H9 (cell line): ENCODE results near the gene ACOT2. TPM values are rescaled to one million over a fixed set of nuclear protein-coding genes. Genes with fewer than 3 reads are reported as not detected.
"Not testable (repeated sequence)": the region's sequence is repeated elsewhere in the genome, so short reads cannot be mapped to it uniquely, and the experiment has no call there.

Source experiments
- DNase-seq: peaks from one replicate; pipeline ENCODE4 v3.0.0-alpha.2; 2017
- H2AFZ ChIP-seq: one replicate; pipeline ENCODE4 v1.6.1; 2013; ENCODE audit warnings: mild to moderate bottlenecking, low read length, control low read depth, moderate library complexity
- H2AK5ac ChIP-seq: 2 replicates; pipeline ENCODE4 v1.6.1; 2013; ENCODE audit warnings: low read length, control low read depth, mixed read lengths; ENCODE audit not compliant: insufficient read length
- H2BK120ac ChIP-seq: one replicate; pipeline ENCODE4 v1.6.1; 2013; ENCODE audit warnings: low read depth, mild to moderate bottlenecking, low read length, control low read depth, inconsistent platforms; ENCODE audit not compliant: poor library complexity, severe bottlenecking
- H2BK12ac ChIP-seq: 2 replicates; pipeline ENCODE4 v1.6.1; 2013; ENCODE audit warnings: low read length, control low read depth, mixed read lengths, low read depth; ENCODE audit not compliant: insufficient read length
- H2BK15ac ChIP-seq: 2 replicates; pipeline ENCODE4 v1.6.1; 2013; ENCODE audit warnings: low read depth, low read length, control low read depth
- H2BK20ac ChIP-seq: one replicate; pipeline ENCODE4 v1.6.1; 2013; ENCODE audit warnings: low read depth, mild to moderate bottlenecking, low read length, control low read depth, inconsistent platforms; ENCODE audit not compliant: poor library complexity, severe bottlenecking
- H2BK5ac ChIP-seq: 2 replicates; pipeline ENCODE4 v1.6.1; 2013; ENCODE audit warnings: low read length, control low read depth, mixed read lengths; ENCODE audit not compliant: insufficient read length
- H3K14ac ChIP-seq: 2 replicates; pipeline ENCODE4 v1.6.1; 2013; ENCODE audit warnings: low read length, control low read depth; ENCODE audit not compliant: insufficient read depth
- H3K18ac ChIP-seq: 2 replicates; pipeline ENCODE4 v1.6.1; 2013; ENCODE audit warnings: low read depth, mild to moderate bottlenecking, mixed read lengths, low read length, control low read depth; ENCODE audit not compliant: insufficient read length
- H3K23ac ChIP-seq: 2 replicates; pipeline ENCODE4 v1.6.1; 2013; ENCODE audit warnings: low read length, control low read depth, mixed read lengths, low read depth; ENCODE audit not compliant: insufficient read length
- H3K23me2 ChIP-seq: 2 replicates; pipeline ENCODE4 v1.6.1; 2013; ENCODE audit warnings: low read depth, mild to moderate bottlenecking, mixed read lengths, low read length, control low read depth; ENCODE audit not compliant: insufficient read length, poor library complexity, severe bottlenecking
- H3K27ac ChIP-seq: 2 replicates; pipeline ENCODE4 v1.5.1; 2013; ENCODE audit warnings: low read length, control low read depth, mixed read lengths, low read depth; ENCODE audit not compliant: insufficient read length
- H3K27me3 ChIP-seq: 2 replicates; pipeline ENCODE4 v1.6.1; 2013; ENCODE audit warnings: low read length, control low read depth, inconsistent platforms; ENCODE audit not compliant: insufficient read depth
- H3K4ac ChIP-seq: 2 replicates; pipeline ENCODE4 v1.6.1; 2013; ENCODE audit warnings: low read depth, mild to moderate bottlenecking, control low read depth, inconsistent platforms, low read length, moderate library complexity
- H3K4me1 ChIP-seq: 2 replicates; pipeline ENCODE4 v1.6.1; 2013; ENCODE audit warnings: low read length, control low read depth, inconsistent platforms; ENCODE audit not compliant: insufficient read depth
- H3K4me2 ChIP-seq: 2 replicates; pipeline ENCODE4 v1.6.1; 2013; ENCODE audit warnings: low read length, control low read depth, mixed read lengths; ENCODE audit not compliant: insufficient read length, insufficient read depth
- H3K56ac ChIP-seq: 2 replicates; pipeline ENCODE4 v1.6.1; 2013; ENCODE audit warnings: low read depth, mild to moderate bottlenecking, mixed read lengths, low read length, control low read depth; ENCODE audit not compliant: insufficient read length
- H3K79me1 ChIP-seq: 2 replicates; pipeline ENCODE4 v1.6.1; 2013; ENCODE audit warnings: low read depth, mild to moderate bottlenecking, moderate library complexity, low read length, control low read depth, inconsistent platforms; ENCODE audit not compliant: insufficient read depth, poor library complexity, severe bottlenecking
- H3K79me2 ChIP-seq: 2 replicates; pipeline ENCODE4 v1.6.1; 2013; ENCODE audit warnings: low read length, control low read depth, inconsistent platforms; ENCODE audit not compliant: insufficient read depth
- H3K9ac ChIP-seq: 2 replicates; pipeline ENCODE4 v1.6.1; 2013; ENCODE audit warnings: low read length, control low read depth, mixed read lengths; ENCODE audit not compliant: insufficient read length; ENCODE audit errors: extremely low read depth
- H3K9me3 ChIP-seq: one replicate; pipeline ENCODE4 v1.6.1; 2013; ENCODE audit warnings: low read depth, low read length, inconsistent platforms; ENCODE audit not compliant: control insufficient read depth
- H3T11ph ChIP-seq: one replicate; pipeline ENCODE4 v1.6.1; 2013; ENCODE audit warnings: mild to moderate bottlenecking, low read length, control low read depth, inconsistent platforms
- H4K20me1 ChIP-seq: one replicate; pipeline ENCODE4 v1.6.1; 2013; ENCODE audit not compliant: control insufficient read depth, insufficient read length, insufficient read depth
- H4K5ac ChIP-seq: 2 replicates; pipeline ENCODE4 v1.6.1; 2013; ENCODE audit warnings: low read depth, mild to moderate bottlenecking, mixed read lengths, low read length, control low read depth; ENCODE audit not compliant: insufficient read length
- H4K8ac ChIP-seq: replicated peaks from 2 replicates; pipeline ENCODE4 v1.6.1; 2013; ENCODE audit warnings: low read length, control low read depth, mixed read lengths, low read depth; ENCODE audit not compliant: insufficient read length
- H4K91ac ChIP-seq: 2 replicates; pipeline ENCODE4 v1.6.1; 2013; ENCODE audit warnings: low read depth, mild to moderate bottlenecking, moderate library complexity, mixed read lengths, low read length, control low read depth; ENCODE audit not compliant: insufficient read length
- H3K27ac Mint-ChIP-seq, 3 experiments: 2 replicates in 2 of 3; 3 replicates in 1 of 3; pipeline ENCODE4 v1.8.0; 2020 to 2021; ENCODE audit warnings: mixed read lengths in 3 of 3, mild to moderate bottlenecking in 1 of 3, moderate library complexity in 1 of 3
- H3K27me3 Mint-ChIP-seq: 2 replicates; pipeline ENCODE4 v1.8.0; 2021; ENCODE audit warnings: low read depth, mild to moderate bottlenecking, moderate library complexity, mixed read lengths
- H3K36me3 Mint-ChIP-seq, 3 experiments: 2 replicates in 2 of 3; 3 replicates in 1 of 3; pipeline ENCODE4 v1.8.0; 2020 to 2021; ENCODE audit warnings: low read depth in 3 of 3, mixed read lengths in 3 of 3; ENCODE audit not compliant: insufficient read depth in 1 of 3
- H3K4me1 Mint-ChIP-seq, 2 experiments: 2 replicates each; pipeline ENCODE4 v1.8.0; 2020; ENCODE audit warnings: mixed read lengths in 2 of 2
- H3K4me3 Mint-ChIP-seq, 2 experiments: 2 replicates in 1 of 2; 3 replicates in 1 of 2; pipeline ENCODE4 v1.8.0; 2020 to 2021; ENCODE audit warnings: mild to moderate bottlenecking in 2 of 2, mixed read lengths in 2 of 2, moderate library complexity in 1 of 2
- H3K9me3 Mint-ChIP-seq, 2 experiments: 2 replicates in 1 of 2; 3 replicates in 1 of 2; pipeline ENCODE4 v1.8.0; 2020; ENCODE audit warnings: mild to moderate bottlenecking in 2 of 2, mixed read lengths in 2 of 2, moderate library complexity in 1 of 2
- WGBS: extraction: QIAGEN DNeasy Blood & Tissue Kit; methylation state at CpG from one replicate; pipeline ENCODE4 v1.1.7; 2013; ENCODE audit warnings: missing lambda C conversion rate, low lambda C conversion rate, mixed read lengths; ENCODE audit not compliant: insufficient read length; ENCODE audit errors: extremely low coverage; 5-methylcytosine and 5-hydroxymethylcytosine counted together
- total RNA-seq: library from RNA; stranded (reverse); gene quantifications from 2 replicates; pipeline ENCODE4 v1.2.1, GENCODE V29; 2021

Gene ACOT2
- total RNA-seq, 1 experiment from 2014 or later = 10.2 TPM

GRCh38 chr14:73549097-73549496 lies 19.9 kb upstream of the ACOT2 start:
- H2BK20ac ChIP-seq, H3K9ac ChIP-seq, H3K27me3 ChIP-seq, H3K4me3 Mint-ChIP-seq, H3K9me3 ChIP-seq, H3K27ac ChIP-seq, H3K56ac ChIP-seq, H3K23me2 ChIP-seq, H3T11ph ChIP-seq, H4K91ac ChIP-seq, H3K4ac ChIP-seq, H3K4me2 ChIP-seq, H3K36me3 Mint-ChIP-seq, H4K5ac ChIP-seq, H3K27ac Mint-ChIP-seq, H3K4me1 Mint-ChIP-seq, H2AK5ac ChIP-seq, H3K79me2 ChIP-seq, H2BK12ac ChIP-seq, H3K4me1 ChIP-seq, H3K27me3 Mint-ChIP-seq, H2BK15ac ChIP-seq, H2BK5ac ChIP-seq, H3K79me1 ChIP-seq, DNase-seq, H4K20me1 ChIP-seq, H2BK120ac ChIP-seq, H3K18ac ChIP-seq, H2AFZ ChIP-seq, H3K9me3 Mint-ChIP-seq, H3K23ac ChIP-seq, H4K8ac ChIP-seq, H3K14ac ChIP-seq: not testable (repeated sequence)
- WGBS = no CpG with 5 or more reads among the region's 3 CpGs

- not testable (repeated sequence) for H3K23ac ChIP-seq, H3K4me1 Mint-ChIP-seq, H3K9me3 ChIP-seq, H3K4me2 ChIP-seq, H4K91ac ChIP-seq, H2BK5ac ChIP-seq, H3K14ac ChIP-seq, H2BK12ac ChIP-seq, H3K36me3 Mint-ChIP-seq, H3K27ac ChIP-seq, H2BK20ac ChIP-seq, H3K4ac ChIP-seq, H4K5ac ChIP-seq, H4K8ac ChIP-seq, H3K9me3 Mint-ChIP-seq, H3K18ac ChIP-seq, H3K9ac ChIP-seq, H3K79me1 ChIP-seq, H2BK120ac ChIP-seq, H4K20me1 ChIP-seq, H3K79me2 ChIP-seq, H2AFZ ChIP-seq, H3K56ac ChIP-seq, H3K4me3 Mint-ChIP-seq, H3K27me3 ChIP-seq, H3K27me3 Mint-ChIP-seq, DNase-seq, H3K23me2 ChIP-seq, H3K27ac Mint-ChIP-seq, H2BK15ac ChIP-seq, H3T11ph ChIP-seq, H2AK5ac ChIP-seq, H3K4me1 ChIP-seq
- WGBS = no CpG with 5 or more reads among the region's 6 CpGs
Measured at GRCh38 chr14:73549889-73550524, 19.0 kb upstream of the ACOT2 start.
